Lower leg skin (tissue), 4 donors: ENCODE results near the gene PCGF3. TPM values are rescaled to one million over a fixed set of nuclear protein-coding genes. Genes with fewer than 3 reads are reported as not detected.

ENCODE experiments used
- DNase-seq, 2 donors: peaks; one replicate each; pipeline ENCODE4 v3.0.0-alpha.2; 2019; ENCODE audit warnings: low spot score in 2 of 2
- H3K4me3 ChIP-seq: fragments of 200-600 bp; sonication (generic); 2 replicates; pipeline ENCODE4 v1.5.1; 2017; ENCODE audit warnings: mild to moderate bottlenecking, low read depth; ENCODE audit not compliant: poor library complexity, severe bottlenecking
- POLR2A ChIP-seq, 2 donors: fragments of 450-650 bp; IDR thresholded peaks; one replicate each; pipeline ENCODE4 v1.6.1; 2016 to 2017; ENCODE audit warnings: antibody characterized with exemption in 2 of 2, mild to moderate bottlenecking in 1 of 2, moderate library complexity in 1 of 2
- WGBS, 2 donors: methylation state at CpG; one replicate each; pipeline ENCODE4 v1.1.5; 2018; 5-methylcytosine and 5-hydroxymethylcytosine counted together
- intact Hi-C: fragments of 100-400 bp; cut with DNase I; formaldehyde crosslinking; loops from one replicate; pipeline ENCODE4 v1.15.0; 2023; ENCODE audit warnings: low total_unique reads
- total RNA-seq, 4 donors: library from RNA; depleted of rRNA; stranded (reverse); fragments of >200 nt; gene quantifications; one replicate each; pipeline ENCODE4 v1.1.0, GENCODE V29; 2016
- TF ChIP-seq, protein P1 (sequence below), 3 donors: fragments of 450-650 bp; IDR thresholded peaks; one replicate each; pipeline ENCODE4 v1.5.1; 2016; ENCODE audit warnings: antibody characterized with exemption in 3 of 3, mild to moderate bottlenecking in 3 of 3, moderate library complexity in 2 of 3

PCGF3 gene
- total RNA-seq, 4 donors from 2014 or later, result 55.2 to 102 (median 72.3) TPM

DNA sequence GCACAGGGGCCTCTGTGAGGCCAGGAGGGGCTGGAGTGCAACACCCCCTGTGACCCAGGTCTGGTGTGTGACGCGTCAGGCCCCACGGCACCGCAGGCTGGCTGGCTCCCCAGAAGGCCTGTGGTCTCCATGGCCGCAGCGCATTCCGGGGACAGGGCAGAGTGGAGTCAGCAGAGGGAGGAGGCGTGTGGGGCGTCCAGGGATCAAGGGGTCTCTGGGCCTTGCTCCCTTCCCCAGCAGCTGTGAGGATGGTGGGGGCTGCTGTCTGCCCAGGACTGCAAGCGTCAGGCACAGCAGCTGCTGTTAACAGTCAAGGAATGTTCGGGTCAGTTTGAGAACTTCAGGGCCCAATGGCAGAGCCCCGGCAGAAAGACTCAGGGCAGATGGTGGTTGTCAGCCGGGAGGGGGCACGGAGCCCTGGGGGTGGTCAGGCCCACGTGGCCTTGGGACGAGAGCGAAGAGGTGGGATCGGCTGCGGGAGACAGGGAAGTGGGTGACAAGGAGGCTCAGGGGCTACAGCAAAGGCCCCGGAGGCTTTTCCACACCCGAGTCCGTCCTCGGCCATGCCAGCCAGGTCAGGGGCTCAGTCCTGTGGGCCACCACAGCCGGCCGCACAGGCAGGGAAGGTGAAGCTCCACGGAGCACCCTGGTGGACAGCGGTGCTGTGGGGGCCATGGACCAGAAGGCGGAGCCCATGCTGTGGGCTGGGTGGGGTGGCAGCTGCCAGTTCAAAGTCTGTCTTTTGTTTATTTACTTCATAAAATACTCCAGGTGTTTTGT is 18.3 kb downstream of the PCGF3 start:
- no peak overlapping the region for H3K4me3 ChIP-seq
- DNase-seq, result no peak
- no peak for TF ChIP-seq POLR2A (IDR thresholded peaks at IDR 0.05)
- TF ChIP-seq, protein P1, sequence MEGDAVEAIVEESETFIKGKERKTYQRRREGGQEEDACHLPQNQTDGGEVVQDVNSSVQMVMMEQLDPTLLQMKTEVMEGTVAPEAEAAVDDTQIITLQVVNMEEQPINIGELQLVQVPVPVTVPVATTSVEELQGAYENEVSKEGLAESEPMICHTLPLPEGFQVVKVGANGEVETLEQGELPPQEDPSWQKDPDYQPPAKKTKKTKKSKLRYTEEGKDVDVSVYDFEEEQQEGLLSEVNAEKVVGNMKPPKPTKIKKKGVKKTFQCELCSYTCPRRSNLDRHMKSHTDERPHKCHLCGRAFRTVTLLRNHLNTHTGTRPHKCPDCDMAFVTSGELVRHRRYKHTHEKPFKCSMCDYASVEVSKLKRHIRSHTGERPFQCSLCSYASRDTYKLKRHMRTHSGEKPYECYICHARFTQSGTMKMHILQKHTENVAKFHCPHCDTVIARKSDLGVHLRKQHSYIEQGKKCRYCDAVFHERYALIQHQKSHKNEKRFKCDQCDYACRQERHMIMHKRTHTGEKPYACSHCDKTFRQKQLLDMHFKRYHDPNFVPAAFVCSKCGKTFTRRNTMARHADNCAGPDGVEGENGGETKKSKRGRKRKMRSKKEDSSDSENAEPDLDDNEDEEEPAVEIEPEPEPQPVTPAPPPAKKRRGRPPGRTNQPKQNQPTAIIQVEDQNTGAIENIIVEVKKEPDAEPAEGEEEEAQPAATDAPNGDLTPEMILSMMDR (IDR thresholded peaks at IDR 0.05), result no peak
- 94 to 96% methylated on average over 23 to 28 of the region's 28 CpGs for WGBS, 2 donors
- intact Hi-C loops, result no loop called here

DNA sequence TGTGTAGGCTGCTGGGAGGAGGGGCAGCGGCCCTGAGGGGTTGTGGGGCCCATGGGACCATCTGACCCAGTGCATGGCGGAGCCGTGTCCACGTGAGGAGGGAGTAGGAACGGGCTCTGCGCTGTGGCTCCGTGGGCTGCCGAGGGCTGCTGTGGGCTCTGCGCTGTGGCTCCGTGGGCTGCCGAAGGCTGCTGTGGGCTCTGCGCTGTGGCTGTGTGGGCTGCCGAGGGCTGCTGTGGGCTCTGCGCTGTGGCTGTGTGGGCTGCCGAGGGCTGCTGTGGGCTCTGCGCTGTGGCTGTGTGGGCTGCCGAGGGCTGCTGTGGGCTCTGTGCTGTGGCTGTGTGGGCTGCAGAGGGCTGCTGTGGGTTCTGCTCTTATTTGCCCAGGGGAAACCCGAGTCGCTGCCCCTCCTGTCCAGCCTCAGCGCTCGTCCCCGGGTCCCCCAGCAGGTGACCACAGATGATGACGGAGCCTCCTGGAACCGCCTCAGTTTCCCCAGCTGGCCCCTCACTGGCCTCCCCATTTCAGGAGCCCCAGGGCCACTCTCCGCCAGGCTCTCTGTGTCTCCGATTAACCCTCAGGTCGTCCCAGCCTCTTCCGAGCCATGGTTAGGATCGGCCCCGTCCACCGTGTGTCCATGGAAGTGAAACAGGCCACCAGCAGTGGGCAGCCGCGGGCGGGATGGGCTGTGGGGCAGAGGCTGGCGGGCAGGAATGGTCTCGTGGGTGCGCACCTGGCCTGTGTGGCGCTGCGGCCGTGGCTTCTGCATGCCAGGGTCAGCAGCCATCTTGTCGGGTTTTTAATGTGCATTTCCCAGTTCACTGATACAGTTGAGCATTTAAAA is 20.0 kb downstream of the PCGF3 start:
- TF ChIP-seq, protein P1 (IDR thresholded peaks at IDR 0.05), result no peak
- no peak for TF ChIP-seq POLR2A (IDR thresholded peaks at IDR 0.05)
- no peak for DNase-seq
- no peak overlapping the region for H3K4me3 ChIP-seq
- 89% methylated on average over 37 to 40 of the region's 41 CpGs for WGBS, 2 donors
- intact Hi-C loops, result no loop called here

DNA sequence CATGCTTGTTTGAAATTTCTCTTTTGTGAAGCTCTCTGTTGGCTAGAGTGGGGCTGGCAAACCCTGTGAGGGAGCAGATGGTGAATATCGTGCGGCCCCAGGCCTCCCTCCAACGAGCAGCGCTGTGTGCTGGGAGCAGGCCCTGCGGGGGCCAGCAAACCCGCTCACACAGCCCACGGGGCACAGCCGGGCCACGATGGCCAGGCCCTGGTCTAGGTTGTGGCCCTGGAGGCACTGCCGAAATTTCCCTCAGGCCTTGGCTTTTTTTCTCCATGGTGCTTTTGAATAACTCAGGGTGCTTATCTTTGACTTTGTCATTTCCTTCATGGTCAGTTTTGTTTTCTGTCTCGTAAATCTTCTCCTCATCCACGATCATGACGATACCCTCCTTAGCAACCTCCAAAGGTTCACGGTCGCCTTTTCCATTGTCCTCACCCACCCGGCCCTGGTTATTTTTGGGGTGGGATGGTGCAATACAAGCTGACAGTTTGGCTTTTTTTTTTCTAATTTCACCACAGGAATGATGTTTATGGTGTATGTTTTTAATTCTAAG is 20.7 kb downstream of the PCGF3 start:
- 46 to 47% methylated on average over 16 of the region's 16 CpGs for WGBS, 2 donors
- H3K4me3 ChIP-seq, result no peak overlapping the region
- TF ChIP-seq, protein P1 (IDR thresholded peaks at IDR 0.05), result no peak
- no peak for TF ChIP-seq POLR2A (IDR thresholded peaks at IDR 0.05)
- intact Hi-C loops, result no loop called here
- no peak for DNase-seq

DNA sequence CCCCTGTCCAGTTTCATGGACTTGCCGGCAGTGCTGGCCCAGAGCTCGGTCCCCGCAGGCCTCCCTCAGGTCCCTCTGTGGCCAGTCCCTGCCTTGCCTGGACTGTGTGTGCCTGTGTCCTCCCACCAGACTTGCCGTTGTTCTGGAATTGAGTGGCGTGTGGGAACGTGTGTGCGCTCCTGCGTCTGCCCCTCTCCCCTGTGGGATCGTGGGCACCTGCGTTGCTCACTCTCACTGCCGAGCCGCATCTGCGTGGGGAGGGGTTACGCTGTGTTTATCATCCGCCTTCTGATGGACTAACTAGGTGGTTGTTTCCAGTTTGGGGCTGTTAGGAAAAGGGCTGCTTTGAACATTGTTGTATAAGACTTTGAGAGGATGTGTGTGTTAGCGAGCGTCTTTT is 21.2 kb downstream of the PCGF3 start:
- DNase-seq, result no peak
- H3K4me3 ChIP-seq, result no peak overlapping the region
- intact Hi-C loops, result no loop called here
- TF ChIP-seq, protein P1 (IDR thresholded peaks at IDR 0.05), result no peak
- no peak for TF ChIP-seq POLR2A (IDR thresholded peaks at IDR 0.05)
- WGBS, 2 donors, result 69 to 70% methylated on average over 15 to 17 of the region's 17 CpGs

DNA sequence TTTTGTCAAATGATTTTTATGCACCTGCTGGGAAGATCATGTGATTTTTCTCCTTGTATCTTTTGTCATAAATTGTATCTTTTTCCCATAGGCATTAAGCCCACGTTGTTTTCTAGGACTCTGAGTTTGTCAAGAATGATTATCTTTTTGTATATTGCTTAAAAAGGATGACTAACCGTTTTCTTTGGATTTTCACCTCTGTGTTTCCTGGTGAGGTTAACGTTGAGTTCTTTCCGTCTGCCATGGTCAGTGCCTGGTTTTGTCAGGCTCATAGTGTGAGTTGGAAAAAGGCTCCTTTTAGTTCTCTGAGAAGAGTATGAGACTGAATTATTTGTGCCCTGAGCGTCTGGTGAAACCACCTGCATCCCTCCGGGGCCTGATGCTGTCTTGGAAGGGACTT is 21.9 kb downstream of the PCGF3 start:
- intact Hi-C loops, result no loop called here
- no peak overlapping the region for H3K4me3 ChIP-seq
- WGBS, 2 donors, result 70 to 77% methylated on average over 6 of the region's 6 CpGs

More for the DNA sequence above, 21.9 kb downstream of the PCGF3 start:
- DNase-seq, result no peak
- TF ChIP-seq POLR2A (IDR thresholded peaks at IDR 0.05), result no peak
- TF ChIP-seq, protein P1 (IDR thresholded peaks at IDR 0.05), result no peak
